Measurements from ENCODE around the gene NR2C2.

The NR2C2 gene

GRCh38 chr3:15083252-15083651 is 135.9 kb downstream of the NR2C2 start:
- no peak for DNase-seq
- in situ Hi-C loops (cut with MboI; ENCODE audit: low pct_unique_long_range_greater_than_20kb, low sequenced_read_pairs): no loop called here

- DNase-seq: no peak
- in situ Hi-C loops (cut with MboI; ENCODE audit: low pct_unique_long_range_greater_than_20kb, low sequenced_read_pairs): no loop called here
Observed at GRCh38 chr3:15086263-15086662, 138.9 kb downstream of the NR2C2 start.

GRCh38 chr3:15086699-15087098 is 139.3 kb downstream of the NR2C2 start:
- in situ Hi-C loops (cut with MboI; ENCODE audit: low pct_unique_long_range_greater_than_20kb, low sequenced_read_pairs): no loop called here
- no peak for DNase-seq

GRCh38 chr3:15089201-15089600 is 141.8 kb downstream of the NR2C2 start:
- DNase-seq: no peak
- in situ Hi-C loops (cut with MboI; ENCODE audit: low pct_unique_long_range_greater_than_20kb, low sequenced_read_pairs): no loop called here

- in situ Hi-C loops (cut with MboI; ENCODE audit: low pct_unique_long_range_greater_than_20kb, low sequenced_read_pairs): no loop called here
- no peak for DNase-seq
Observed at GRCh38 chr3:15091575-15091974, 144.2 kb downstream of the NR2C2 start.

GRCh38 chr3:15092686-15093085 is 145.3 kb downstream of the NR2C2 start:
- in situ Hi-C loops (cut with MboI; ENCODE audit: low pct_unique_long_range_greater_than_20kb, low sequenced_read_pairs): no loop called here
- DNase-seq: no peak

- in situ Hi-C loops (cut with MboI; ENCODE audit: low pct_unique_long_range_greater_than_20kb, low sequenced_read_pairs): no loop called here
- no peak for DNase-seq
Observed at GRCh38 chr3:15094187-15094875, 146.9 kb downstream of the NR2C2 start.

GRCh38 chr3:15096046-15096445 is 148.7 kb downstream of the NR2C2 start:
- in situ Hi-C loops (cut with MboI; ENCODE audit: low pct_unique_long_range_greater_than_20kb, low sequenced_read_pairs): no loop called here
- DNase-seq: peak; percentile 23

- DNase-seq: peak; percentile 95
- in situ Hi-C loops (cut with MboI; ENCODE audit: low pct_unique_long_range_greater_than_20kb, low sequenced_read_pairs): no loop called here
Observed at GRCh38 chr3:15097891-15098290, 150.5 kb downstream of the NR2C2 start.
